HEK293 (cell line): ENCODE measurements around the gene CSF1.

Source experiments
- EGR2 ChIP-seq: fragments of 450-650 bp; formaldehyde crosslinking; IDR thresholded peaks from 2 replicates; pipeline ENCODE4 v1.5.1; 2016; ENCODE audit warnings: low read depth, missing biosample characterization, missing genetic modification characterization
- GLI2 ChIP-seq: fragments of 450-650 bp; formaldehyde crosslinking; IDR thresholded peaks from 2 replicates; pipeline ENCODE4; 2017; ENCODE audit warnings: missing biosample characterization, missing genetic modification characterization, low read depth, borderline replicate concordance
- HOXD13 ChIP-seq: sonication (generic); formaldehyde crosslinking; IDR thresholded peaks from 2 replicates; pipeline ENCODE4 v1.8.0; 2022; ENCODE audit warnings: missing genetic modification reagents, borderline replicate concordance
- IKZF3 ChIP-seq: fragments of 450-650 bp; IDR thresholded peaks from 2 replicates; pipeline ENCODE4 v1.5.0; 2018; ENCODE audit warnings: missing biosample characterization, mild to moderate bottlenecking, missing genetic modification characterization, moderate library complexity
- SP7 ChIP-seq: fragments of 450-650 bp; formaldehyde crosslinking; IDR thresholded peaks from 2 replicates; pipeline ENCODE4 v1.5.1; 2016; ENCODE audit warnings: missing biosample characterization, missing genetic modification characterization
- WT1 ChIP-seq: fragments of 450-650 bp; formaldehyde crosslinking; IDR thresholded peaks from 2 replicates; pipeline ENCODE4 v1.5.1; 2016; ENCODE audit warnings: missing biosample characterization, missing genetic modification characterization
- ZBTB20 ChIP-seq: fragments of 450-650 bp; formaldehyde crosslinking; IDR thresholded peaks from 2 replicates; pipeline ENCODE4 v1.5.1; 2016; ENCODE audit warnings: missing biosample characterization, missing genetic modification characterization
- ZNF133 ChIP-seq: fragments of 450-650 bp; formaldehyde crosslinking; IDR thresholded peaks from 2 replicates; pipeline ENCODE4 v1.5.1; 2016; ENCODE audit warnings: missing biosample characterization, missing genetic modification characterization
- ZNF140 ChIP-seq: fragments of 450-650 bp; formaldehyde crosslinking; IDR thresholded peaks from 2 replicates; pipeline ENCODE4 v1.5.1; 2016; ENCODE audit warnings: missing biosample characterization, missing genetic modification characterization
- ZNF175 ChIP-seq: fragments of 450-650 bp; formaldehyde crosslinking; IDR thresholded peaks from 2 replicates; pipeline ENCODE4 v1.5.1; 2016; ENCODE audit warnings: missing biosample characterization, missing genetic modification characterization
- ZNF2 ChIP-seq: fragments of 450-650 bp; formaldehyde crosslinking; IDR thresholded peaks from 2 replicates; pipeline ENCODE4 v1.5.1; 2016; ENCODE audit warnings: missing biosample characterization, missing genetic modification characterization
- ZNF239 ChIP-seq: fragments of 450-650 bp; formaldehyde crosslinking; IDR thresholded peaks from 2 replicates; pipeline ENCODE4 v1.5.1; 2016; ENCODE audit warnings: missing biosample characterization, missing genetic modification characterization
- ZNF248 ChIP-seq: fragments of 450-650 bp; formaldehyde crosslinking; IDR thresholded peaks from 2 replicates; pipeline ENCODE4 v1.5.1; 2017; ENCODE audit warnings: missing biosample characterization, missing genetic modification characterization
- ZNF292 ChIP-seq: fragments of 450-650 bp; formaldehyde crosslinking; IDR thresholded peaks from 2 replicates; pipeline ENCODE4 v1.5.1; 2016; ENCODE audit warnings: low read depth, missing biosample characterization, missing genetic modification characterization, borderline replicate concordance
- ZNF335 ChIP-seq: fragments of 450-650 bp; formaldehyde crosslinking; conservative IDR thresholded peaks from 2 replicates; pipeline ENCODE4 v1.5.1; 2016; ENCODE audit warnings: missing biosample characterization, missing genetic modification characterization
- ZNF366 ChIP-seq: fragments of 450-650 bp; formaldehyde crosslinking; conservative IDR thresholded peaks from 2 replicates; pipeline ENCODE4 v1.5.1; 2016; ENCODE audit warnings: missing biosample characterization, missing genetic modification characterization
- ZNF391 ChIP-seq: fragments of 450-650 bp; formaldehyde crosslinking; IDR thresholded peaks from 2 replicates; pipeline ENCODE4 v1.5.1; 2016; ENCODE audit warnings: low read depth, missing biosample characterization, missing genetic modification characterization, borderline replicate concordance
- ZNF548 ChIP-seq: fragments of 450-650 bp; formaldehyde crosslinking; IDR thresholded peaks from 2 replicates; pipeline ENCODE4 v1.5.1; 2016; ENCODE audit warnings: missing biosample characterization, missing genetic modification characterization
- ZNF596 ChIP-seq: fragments of 450-650 bp; IDR thresholded peaks from 2 replicates; pipeline ENCODE4 v1.5.0; 2018; ENCODE audit warnings: missing biosample characterization, mild to moderate bottlenecking, missing genetic modification characterization, moderate library complexity
- ZNF621 ChIP-seq: fragments of 450-650 bp; formaldehyde crosslinking; IDR thresholded peaks from 2 replicates; pipeline ENCODE4 v1.5.1; 2017; ENCODE audit warnings: missing biosample characterization, missing genetic modification characterization
- ZNF654 ChIP-seq: fragments of 450-650 bp; formaldehyde crosslinking; IDR thresholded peaks from 2 replicates; pipeline ENCODE4 v1.5.1; 2016; ENCODE audit warnings: low read depth, missing biosample characterization, missing genetic modification characterization
- ZNF701 ChIP-seq: fragments of 450-650 bp; formaldehyde crosslinking; IDR thresholded peaks from 2 replicates; pipeline ENCODE4 v1.5.1; 2016; ENCODE audit warnings: missing biosample characterization, missing genetic modification characterization
- ZNF791 ChIP-seq: fragments of 450-650 bp; formaldehyde crosslinking; IDR thresholded peaks from 2 replicates; pipeline ENCODE4 v1.5.1; 2016; ENCODE audit warnings: missing biosample characterization, missing genetic modification characterization
- TF ChIP-seq, protein P1 (sequence below): IDR thresholded peaks from 2 replicates; pipeline ENCODE4 v1.6.1; 2011; ENCODE audit warnings: mild to moderate bottlenecking, low read depth, low read length, borderline replicate concordance
- TF ChIP-seq, protein P2 (sequence below): fragments of 450-650 bp; formaldehyde crosslinking; IDR thresholded peaks from 2 replicates; pipeline ENCODE4 v1.5.1; 2016; ENCODE audit warnings: missing biosample characterization, missing genetic modification characterization
- TF ChIP-seq, protein P3 (sequence below): fragments of 450-650 bp; formaldehyde crosslinking; IDR thresholded peaks from 2 replicates; pipeline ENCODE4 v1.5.1; 2016; ENCODE audit warnings: missing biosample characterization, missing genetic modification characterization, borderline replicate concordance
- TF ChIP-seq, protein P4 (sequence below): fragments of 450-650 bp; formaldehyde crosslinking; IDR thresholded peaks from 2 replicates; pipeline ENCODE4 v1.5.1; 2016; ENCODE audit warnings: missing biosample characterization, missing genetic modification characterization
- TF ChIP-seq, protein P5 (sequence below): sonication (generic); formaldehyde crosslinking; IDR thresholded peaks from 2 replicates; pipeline ENCODE4 v1.8.1; 2022; ENCODE audit warnings: mild to moderate bottlenecking, moderate library complexity, missing genetic modification reagents
- TF ChIP-seq, protein P6 (sequence below): fragments of 450-650 bp; formaldehyde crosslinking; IDR thresholded peaks from 2 replicates; pipeline ENCODE4 v1.5.1; 2017; ENCODE audit warnings: missing biosample characterization, missing genetic modification characterization

The CSF1 gene

DNA sequence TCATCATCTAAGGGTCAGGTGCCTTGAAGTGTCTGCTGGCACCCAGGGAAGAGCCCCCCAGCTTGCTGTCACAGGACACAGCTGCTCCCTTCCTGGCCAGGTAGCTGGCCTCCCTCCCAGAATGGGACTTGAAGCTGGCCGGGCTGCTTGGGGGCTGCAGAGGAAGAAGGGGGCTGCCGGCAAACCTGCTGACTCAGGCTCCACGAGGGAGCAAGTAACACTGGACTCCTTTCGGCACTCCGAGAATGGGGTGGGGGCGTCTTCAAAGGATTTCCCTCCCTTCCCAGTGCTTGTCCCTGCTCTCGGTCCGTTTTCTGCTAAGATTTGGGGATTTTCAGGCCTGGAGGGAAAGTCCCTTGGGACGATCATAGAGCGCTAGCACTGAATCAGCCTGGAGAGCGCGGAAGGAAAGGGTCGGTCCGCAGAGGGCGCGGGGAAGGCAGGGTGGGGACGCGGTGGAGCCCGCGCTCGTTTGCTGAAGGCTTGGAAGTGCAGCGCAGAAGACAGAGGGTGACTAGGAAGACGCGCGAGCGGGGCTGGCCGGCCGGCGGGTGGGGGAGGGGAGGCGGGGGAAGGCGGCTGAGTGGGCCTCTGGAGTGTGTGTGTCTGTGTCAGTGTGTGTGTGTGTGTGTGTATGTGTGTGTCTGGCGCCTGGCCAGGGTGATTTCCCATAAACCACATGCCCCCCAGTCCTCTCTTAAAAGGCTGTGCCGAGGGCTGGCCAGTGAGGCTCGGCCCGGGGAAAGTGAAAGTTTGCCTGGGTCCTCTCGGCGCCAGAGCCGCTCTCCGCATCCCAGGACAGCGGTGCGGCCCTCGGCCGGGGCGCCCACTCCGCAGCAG lies at the start of gene CSF1 (continued):
- TF ChIP-seq ZNF596 (tag by site-specific recombination) (peak; percentile 40; the same call in 1 of the 2 replicates), ZNF248 (tag by site-specific recombination) (no peak), GLI2 (tag by site-specific recombination) (no peak), ZNF701 (tag by site-specific recombination) (no peak), ZBTB20 (tag by site-specific recombination) (peak; percentile 32; the same call in 1 of the 2 replicates), ZNF335 (tag by site-specific recombination) (peak; percentile 96), ZNF366 (tag by site-specific recombination) (peak; percentile 56), IKZF3 (0 out of 2 replicates have a peak, but pooled peaks have one; percentile 46), ZNF2 (no peak; the same call in 1 of the 2 replicates), ZNF133 (tag by site-specific recombination) (no peak), ZNF239 (no peak), WT1 (peak; percentile 28; the same call in 1 of the 2 replicates), HOXD13 (no peak), ZNF791 (tag by site-specific recombination) (no peak), ZNF654 (no peak), ZNF140 (tag by site-specific recombination) (no peak), ZNF621 (tag by site-specific recombination) (no peak), ZNF175 (tag by site-specific recombination) (no peak), ZNF548 (no peak), SP7 (peak; percentile 84), ZNF391 (tag by site-specific recombination) (0 out of 2 replicates have a peak, but pooled peaks have one; percentile 69), ZNF292 (tag by site-specific recombination) (no peak), EGR2 (tag by site-specific recombination) (peak; percentile 88)
- TF ChIP-seq, protein P1, sequence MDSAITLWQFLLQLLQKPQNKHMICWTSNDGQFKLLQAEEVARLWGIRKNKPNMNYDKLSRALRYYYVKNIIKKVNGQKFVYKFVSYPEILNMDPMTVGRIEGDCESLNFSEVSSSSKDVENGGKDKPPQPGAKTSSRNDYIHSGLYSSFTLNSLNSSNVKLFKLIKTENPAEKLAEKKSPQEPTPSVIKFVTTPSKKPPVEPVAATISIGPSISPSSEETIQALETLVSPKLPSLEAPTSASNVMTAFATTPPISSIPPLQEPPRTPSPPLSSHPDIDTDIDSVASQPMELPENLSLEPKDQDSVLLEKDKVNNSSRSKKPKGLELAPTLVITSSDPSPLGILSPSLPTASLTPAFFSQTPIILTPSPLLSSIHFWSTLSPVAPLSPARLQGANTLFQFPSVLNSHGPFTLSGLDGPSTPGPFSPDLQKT: no peak
- TF ChIP-seq, protein P2, sequence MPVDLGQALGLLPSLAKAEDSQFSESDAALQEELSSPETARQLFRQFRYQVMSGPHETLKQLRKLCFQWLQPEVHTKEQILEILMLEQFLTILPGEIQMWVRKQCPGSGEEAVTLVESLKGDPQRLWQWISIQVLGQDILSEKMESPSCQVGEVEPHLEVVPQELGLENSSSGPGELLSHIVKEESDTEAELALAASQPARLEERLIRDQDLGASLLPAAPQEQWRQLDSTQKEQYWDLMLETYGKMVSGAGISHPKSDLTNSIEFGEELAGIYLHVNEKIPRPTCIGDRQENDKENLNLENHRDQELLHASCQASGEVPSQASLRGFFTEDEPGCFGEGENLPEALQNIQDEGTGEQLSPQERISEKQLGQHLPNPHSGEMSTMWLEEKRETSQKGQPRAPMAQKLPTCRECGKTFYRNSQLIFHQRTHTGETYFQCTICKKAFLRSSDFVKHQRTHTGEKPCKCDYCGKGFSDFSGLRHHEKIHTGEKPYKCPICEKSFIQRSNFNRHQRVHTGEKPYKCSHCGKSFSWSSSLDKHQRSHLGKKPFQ: no peak
- TF ChIP-seq, protein P3, sequence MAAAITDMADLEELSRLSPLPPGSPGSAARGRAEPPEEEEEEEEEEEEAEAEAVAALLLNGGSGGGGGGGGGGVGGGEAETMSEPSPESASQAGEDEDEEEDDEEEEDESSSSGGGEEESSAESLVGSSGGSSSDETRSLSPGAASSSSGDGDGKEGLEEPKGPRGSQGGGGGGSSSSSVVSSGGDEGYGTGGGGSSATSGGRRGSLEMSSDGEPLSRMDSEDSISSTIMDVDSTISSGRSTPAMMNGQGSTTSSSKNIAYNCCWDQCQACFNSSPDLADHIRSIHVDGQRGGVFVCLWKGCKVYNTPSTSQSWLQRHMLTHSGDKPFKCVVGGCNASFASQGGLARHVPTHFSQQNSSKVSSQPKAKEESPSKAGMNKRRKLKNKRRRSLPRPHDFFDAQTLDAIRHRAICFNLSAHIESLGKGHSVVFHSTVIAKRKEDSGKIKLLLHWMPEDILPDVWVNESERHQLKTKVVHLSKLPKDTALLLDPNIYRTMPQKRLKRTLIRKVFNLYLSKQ (tag by site-specific recombination): no peak
- TF ChIP-seq, protein P4, sequence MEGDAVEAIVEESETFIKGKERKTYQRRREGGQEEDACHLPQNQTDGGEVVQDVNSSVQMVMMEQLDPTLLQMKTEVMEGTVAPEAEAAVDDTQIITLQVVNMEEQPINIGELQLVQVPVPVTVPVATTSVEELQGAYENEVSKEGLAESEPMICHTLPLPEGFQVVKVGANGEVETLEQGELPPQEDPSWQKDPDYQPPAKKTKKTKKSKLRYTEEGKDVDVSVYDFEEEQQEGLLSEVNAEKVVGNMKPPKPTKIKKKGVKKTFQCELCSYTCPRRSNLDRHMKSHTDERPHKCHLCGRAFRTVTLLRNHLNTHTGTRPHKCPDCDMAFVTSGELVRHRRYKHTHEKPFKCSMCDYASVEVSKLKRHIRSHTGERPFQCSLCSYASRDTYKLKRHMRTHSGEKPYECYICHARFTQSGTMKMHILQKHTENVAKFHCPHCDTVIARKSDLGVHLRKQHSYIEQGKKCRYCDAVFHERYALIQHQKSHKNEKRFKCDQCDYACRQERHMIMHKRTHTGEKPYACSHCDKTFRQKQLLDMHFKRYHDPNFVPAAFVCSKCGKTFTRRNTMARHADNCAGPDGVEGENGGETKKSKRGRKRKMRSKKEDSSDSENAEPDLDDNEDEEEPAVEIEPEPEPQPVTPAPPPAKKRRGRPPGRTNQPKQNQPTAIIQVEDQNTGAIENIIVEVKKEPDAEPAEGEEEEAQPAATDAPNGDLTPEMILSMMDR (tag by site-specific recombination): peak; percentile 26; the same call in 1 of the 2 replicates
- TF ChIP-seq, protein P5, sequence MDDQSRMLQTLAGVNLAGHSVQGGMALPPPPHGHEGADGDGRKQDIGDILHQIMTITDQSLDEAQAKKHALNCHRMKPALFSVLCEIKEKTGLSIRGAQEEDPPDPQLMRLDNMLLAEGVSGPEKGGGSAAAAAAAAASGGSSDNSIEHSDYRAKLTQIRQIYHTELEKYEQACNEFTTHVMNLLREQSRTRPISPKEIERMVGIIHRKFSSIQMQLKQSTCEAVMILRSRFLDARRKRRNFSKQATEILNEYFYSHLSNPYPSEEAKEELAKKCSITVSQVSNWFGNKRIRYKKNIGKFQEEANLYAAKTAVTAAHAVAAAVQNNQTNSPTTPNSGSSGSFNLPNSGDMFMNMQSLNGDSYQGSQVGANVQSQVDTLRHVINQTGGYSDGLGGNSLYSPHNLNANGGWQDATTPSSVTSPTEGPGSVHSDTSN (CRISPR knock-in tag): no peak
- TF ChIP-seq, protein P6, sequence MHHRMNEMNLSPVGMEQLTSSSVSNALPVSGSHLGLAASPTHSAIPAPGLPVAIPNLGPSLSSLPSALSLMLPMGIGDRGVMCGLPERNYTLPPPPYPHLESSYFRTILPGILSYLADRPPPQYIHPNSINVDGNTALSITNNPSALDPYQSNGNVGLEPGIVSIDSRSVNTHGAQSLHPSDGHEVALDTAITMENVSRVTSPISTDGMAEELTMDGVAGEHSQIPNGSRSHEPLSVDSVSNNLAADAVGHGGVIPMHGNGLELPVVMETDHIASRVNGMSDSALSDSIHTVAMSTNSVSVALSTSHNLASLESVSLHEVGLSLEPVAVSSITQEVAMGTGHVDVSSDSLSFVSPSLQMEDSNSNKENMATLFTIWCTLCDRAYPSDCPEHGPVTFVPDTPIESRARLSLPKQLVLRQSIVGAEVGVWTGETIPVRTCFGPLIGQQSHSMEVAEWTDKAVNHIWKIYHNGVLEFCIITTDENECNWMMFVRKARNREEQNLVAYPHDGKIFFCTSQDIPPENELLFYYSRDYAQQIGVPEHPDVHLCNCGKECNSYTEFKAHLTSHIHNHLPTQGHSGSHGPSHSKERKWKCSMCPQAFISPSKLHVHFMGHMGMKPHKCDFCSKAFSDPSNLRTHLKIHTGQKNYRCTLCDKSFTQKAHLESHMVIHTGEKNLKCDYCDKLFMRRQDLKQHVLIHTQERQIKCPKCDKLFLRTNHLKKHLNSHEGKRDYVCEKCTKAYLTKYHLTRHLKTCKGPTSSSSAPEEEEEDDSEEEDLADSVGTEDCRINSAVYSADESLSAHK (tag by site-specific recombination): peak; percentile 67
